22Rv1 (cell line): ENCODE results near the gene CYTH1.

ENCODE experiments used
- H3K27ac ChIP-seq: fragments of 450-650 bp; 2 replicates; pipeline ENCODE4 v1.5.1; 2017
- CTCF ChIP-seq: fragments of 450-650 bp; IDR thresholded peaks from 2 replicates; pipeline ENCODE4 v1.5.1; 2017; ENCODE audit warnings: mild to moderate bottlenecking
- ZFX ChIP-seq: fragments of 450-650 bp; IDR thresholded peaks from 2 replicates; pipeline ENCODE4 v1.6.1; 2017; ENCODE audit warnings: antibody characterized with exemption, borderline replicate concordance

Gene CYTH1

GRCh38 chr17:78797213-78797612 lies 15.1 kb upstream of the CYTH1 start:
- H3K27ac ChIP-seq = no peak overlapping the region
- no peak for TF ChIP-seq ZFX
- TF ChIP-seq CTCF = no peak

- H3K27ac ChIP-seq = no peak overlapping the region
- TF ChIP-seq CTCF (no peak), ZFX (no peak)
Observed at GRCh38 chr17:78796517-78796900, 14.4 kb upstream of the CYTH1 start.

- H3K27ac ChIP-seq = no peak overlapping the region
Observed at GRCh38 chr17:78795861-78796516, 13.9 kb upstream of the CYTH1 start.

GRCh38 chr17:78794864-78795640 lies 13.0 kb upstream of the CYTH1 start:
- no peak overlapping the region for H3K27ac ChIP-seq
- TF ChIP-seq CTCF (no peak), ZFX (no peak)

More at GRCh38 chr17:78795861-78796516, 13.9 kb upstream of the CYTH1 start:
- TF ChIP-seq ZFX = no peak
- TF ChIP-seq CTCF = no peak

- no peak overlapping the region for H3K27ac ChIP-seq
- TF ChIP-seq ZFX = no peak
- TF ChIP-seq CTCF = no peak
Observed at GRCh38 chr17:78794399-78794798, 12.3 kb upstream of the CYTH1 start.

GRCh38 chr17:78793968-78794367 lies 11.9 kb upstream of the CYTH1 start:
- TF ChIP-seq ZFX (no peak), CTCF (no peak)
- H3K27ac ChIP-seq = no peak overlapping the region

GRCh38 chr17:78793415-78793814 lies 11.3 kb upstream of the CYTH1 start:
- no peak for TF ChIP-seq ZFX
- no peak for TF ChIP-seq CTCF
- H3K27ac ChIP-seq = no peak overlapping the region
